RWPE1 (cell line): ENCODE data around the gene NANOG.
"Not testable (repeated sequence)": the region's sequence is repeated elsewhere in the genome, so short reads cannot be mapped to it uniquely, and the experiment has no call there.

Experiments used
- CTCF ChIA-PET: fragments of 350-600 bp; sonication (Branson Sonifier 250); formaldehyde crosslinking; extraction: SDS; loops from one replicate; lab custom pipeline; 2021; lab: Yijun Ruan, JAX
- POLR2A ChIA-PET: fragments of 400-600 bp; formaldehyde crosslinking; extraction: SDS; loops from one replicate; lab custom pipeline; 2020; ENCODE audit warnings: antibody characterized with exemption; ENCODE audit not compliant: low non-redundant PET; lab: Yijun Ruan, JAX
- DNase-seq: peaks from one replicate; pipeline ENCODE4 v3.0.0; 2012; ENCODE audit warnings: low spot score
- H3K27ac ChIP-seq: fragments of 450-650 bp; 2 replicates; pipeline ENCODE4 v1.5.1; 2017
- CTCF ChIP-seq: fragments of 450-650 bp; conservative IDR thresholded peaks from 2 replicates; pipeline ENCODE4 v1.5.1; 2017; ENCODE audit warnings: low read depth, mild to moderate bottlenecking

Gene NANOG

DNA sequence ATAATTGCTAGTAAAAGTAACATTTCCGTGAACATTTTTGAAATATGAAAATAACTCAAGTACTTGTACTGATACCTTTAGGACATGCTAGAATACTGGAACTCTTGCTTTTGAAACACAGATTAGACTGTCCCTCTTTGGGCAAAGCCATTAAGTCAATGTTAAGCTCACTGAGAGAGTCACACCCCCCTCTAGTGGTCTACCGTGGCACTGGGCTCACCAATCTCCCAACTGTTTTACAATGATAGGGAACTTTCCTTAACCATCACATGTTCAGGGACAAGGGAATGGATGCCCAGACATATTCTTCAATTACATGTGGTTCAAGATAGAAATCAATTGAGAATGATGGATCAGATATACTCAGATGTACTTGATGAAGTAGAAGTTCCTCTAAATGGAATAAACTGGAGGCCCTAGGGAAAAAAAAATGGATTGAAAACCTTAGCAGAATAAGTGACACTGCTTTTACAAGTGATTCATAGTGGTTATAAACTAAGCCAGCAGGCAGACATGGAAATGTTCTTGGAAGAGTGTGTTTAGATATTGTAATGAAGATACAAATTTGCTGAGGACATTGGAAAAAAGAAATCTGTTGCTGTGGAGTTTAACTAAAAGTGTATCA, 17.8 kb downstream of the NANOG start:
- DNase-seq: peak; percentile 60

GRCh38 chr12:7825754-7826153, 36.6 kb downstream of the NANOG start:
- DNase-seq: peak; percentile 75
- CTCF ChIA-PET: interaction anchor here (0.8 kb wide), 1 partner anchor 19 kb away, joined by 3 read pairs; no protein-coding TSS in a partner anchor
- H3K27ac ChIP-seq, POLR2A ChIA-PET: not testable (repeated sequence)

More for the DNA sequence above, 17.8 kb downstream of the NANOG start:
- H3K27ac ChIP-seq: no peak overlapping the region
- TF ChIP-seq CTCF: peak; percentile 62
- ChIA-PET POLR2A (no interaction called here), CTCF (interaction anchor here (0.6 to 1.7 kb wide), 4 partner anchors 19 to 91 kb away, joined by 3 to 7 read pairs (median 4); no protein-coding TSS in a partner anchor)

DNA sequence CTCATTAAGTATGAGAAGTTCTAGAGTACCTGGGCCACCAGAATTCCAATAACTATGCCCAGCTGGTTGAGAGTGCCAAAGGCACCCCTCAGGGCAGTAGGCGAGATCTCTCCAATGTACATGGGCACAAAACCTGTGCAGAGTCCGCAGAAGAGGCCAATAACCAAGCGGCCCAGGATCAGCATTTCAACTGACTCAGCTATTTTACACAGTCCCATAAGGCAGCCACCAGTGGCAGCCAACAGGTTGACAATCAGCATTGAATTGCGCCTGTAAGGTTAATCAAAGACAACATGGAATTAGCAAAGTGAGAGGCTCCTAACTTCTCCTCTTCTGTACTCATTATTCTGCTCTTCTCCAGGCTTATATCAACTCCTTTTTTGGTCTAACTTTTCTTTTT, 40.5 kb downstream of the NANOG start:
- CTCF ChIA-PET, DNase-seq, POLR2A ChIA-PET, H3K27ac ChIP-seq: not testable (repeated sequence)

DNA sequence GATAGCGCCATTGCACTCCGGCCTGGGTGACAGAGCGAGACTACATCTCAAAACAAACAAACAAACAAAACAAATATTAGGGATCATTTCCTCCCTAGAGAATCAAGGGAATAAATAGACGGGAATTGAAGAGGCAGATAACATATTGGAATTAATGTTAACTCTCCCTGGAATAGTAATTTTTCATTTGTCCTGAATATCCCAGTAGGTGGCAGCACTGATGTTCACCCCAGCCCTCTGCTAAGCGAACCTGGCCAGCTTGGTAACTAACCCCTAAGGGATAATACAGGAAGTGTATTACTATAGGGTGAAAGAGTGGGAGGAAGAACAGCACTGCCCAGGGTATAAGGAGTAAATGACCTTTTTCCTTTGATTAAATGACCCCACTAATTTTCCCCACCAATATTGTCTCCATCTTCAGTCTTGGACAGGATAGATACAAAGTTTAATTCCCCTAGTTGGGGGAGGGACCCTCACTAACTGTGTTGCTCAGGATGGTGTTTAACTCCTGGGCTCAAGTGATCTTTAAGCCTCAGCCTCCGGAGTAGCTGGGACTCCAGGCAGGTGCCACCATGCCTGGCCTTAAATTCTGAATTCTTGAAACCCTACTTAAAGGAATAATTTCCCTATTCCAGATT, 43.0 kb downstream of the NANOG start:
- H3K27ac ChIP-seq: no peak overlapping the region
- peak; percentile 68 for DNase-seq
- TF ChIP-seq CTCF: peak; percentile 19; the same call in 1 of the 2 replicates
- POLR2A ChIA-PET: no interaction called here
- CTCF ChIA-PET: interaction anchor here (0.6 to 0.7 kb wide), 2 partner anchors 89 to 762 kb away, joined by 3 read pairs; no protein-coding TSS in a partner anchor

GRCh38 chr12:7833201-7833600, 44.0 kb downstream of the NANOG start:
- H3K27ac ChIP-seq, DNase-seq, POLR2A ChIA-PET, CTCF ChIA-PET: not testable (repeated sequence)

- CTCF ChIA-PET: no interaction called here
- TF ChIP-seq CTCF: no peak
- no peak for DNase-seq
- POLR2A ChIA-PET: interaction anchor here (0.6 kb wide), 1 partner anchor 17 kb away, joined by 3 read pairs; no protein-coding TSS in a partner anchor
- no peak overlapping the region for H3K27ac ChIP-seq
Measured at GRCh38 chr12:7833831-7834230, 44.6 kb downstream of the NANOG start.

GRCh38 chr12:7834701-7835100, 45.5 kb downstream of the NANOG start:
- H3K27ac ChIP-seq: no peak overlapping the region
- ChIA-PET CTCF (no interaction called here), POLR2A (no interaction called here)
- no peak for DNase-seq
- TF ChIP-seq CTCF: no peak

GRCh38 chr12:7835116-7835515, 45.9 kb downstream of the NANOG start:
- POLR2A ChIA-PET: no interaction called here
- DNase-seq: no peak
- no peak for TF ChIP-seq CTCF
- no peak overlapping the region for H3K27ac ChIP-seq
- CTCF ChIA-PET: no interaction called here
